HL-60 (cell line): ENCODE measurements around the gene RAX2.

Source experiments
- DNase-seq, 2 experiments: peaks; one replicate each; pipeline ENCODE4 v3.0.0-alpha.2; 2010 to 2020; ENCODE audit warnings: low read depth in 1 of 2, low spot score in 1 of 2
- H3K27ac ChIP-seq: fragments of 250-450 bp; sonication (Bioruptor Pico); replicated peaks from 2 replicates; pipeline ENCODE4 v1.5.1; 2020; ENCODE audit warnings: mild to moderate bottlenecking, moderate library complexity
- H3K27me3 ChIP-seq: fragments of 250-450 bp; sonication (Bioruptor Pico); 2 replicates; pipeline ENCODE4 v1.5.1; 2021; ENCODE audit warnings: mild to moderate bottlenecking, moderate library complexity; ENCODE audit not compliant: insufficient read depth, poor library complexity, severe bottlenecking
- H3K4me3 ChIP-seq: replicated peaks from 2 replicates; pipeline ENCODE4 v1.5.1; 2011; ENCODE audit warnings: mild to moderate bottlenecking, control low read depth, low read length; ENCODE audit not compliant: insufficient read depth
- CTCF ChIP-seq: IDR thresholded peaks from one replicate; pipeline ENCODE4 v1.5.1; 2011; ENCODE audit warnings: low read length, control low read depth, inconsistent platforms; ENCODE audit not compliant: insufficient read depth
- GABPA ChIP-seq: IDR thresholded peaks from 2 replicates; pipeline ENCODE4 v1.6.1; 2012; ENCODE audit warnings: low read depth
- POLR2AphosphoS5 ChIP-seq: IDR thresholded peaks from 2 replicates; pipeline ENCODE4 v1.6.1; 2012; ENCODE audit warnings: low read depth
- SPI1 ChIP-seq: IDR thresholded peaks from 2 replicates; pipeline ENCODE4 v1.6.1; 2012; ENCODE audit warnings: low read depth, mild to moderate bottlenecking, borderline replicate concordance
- TF ChIP-seq, protein P1 (sequence below): IDR thresholded peaks from 2 replicates; pipeline ENCODE4 v1.6.1; 2012; ENCODE audit warnings: low read depth; ENCODE audit not compliant: insufficient replicate concordance

Gene RAX2

DNA sequence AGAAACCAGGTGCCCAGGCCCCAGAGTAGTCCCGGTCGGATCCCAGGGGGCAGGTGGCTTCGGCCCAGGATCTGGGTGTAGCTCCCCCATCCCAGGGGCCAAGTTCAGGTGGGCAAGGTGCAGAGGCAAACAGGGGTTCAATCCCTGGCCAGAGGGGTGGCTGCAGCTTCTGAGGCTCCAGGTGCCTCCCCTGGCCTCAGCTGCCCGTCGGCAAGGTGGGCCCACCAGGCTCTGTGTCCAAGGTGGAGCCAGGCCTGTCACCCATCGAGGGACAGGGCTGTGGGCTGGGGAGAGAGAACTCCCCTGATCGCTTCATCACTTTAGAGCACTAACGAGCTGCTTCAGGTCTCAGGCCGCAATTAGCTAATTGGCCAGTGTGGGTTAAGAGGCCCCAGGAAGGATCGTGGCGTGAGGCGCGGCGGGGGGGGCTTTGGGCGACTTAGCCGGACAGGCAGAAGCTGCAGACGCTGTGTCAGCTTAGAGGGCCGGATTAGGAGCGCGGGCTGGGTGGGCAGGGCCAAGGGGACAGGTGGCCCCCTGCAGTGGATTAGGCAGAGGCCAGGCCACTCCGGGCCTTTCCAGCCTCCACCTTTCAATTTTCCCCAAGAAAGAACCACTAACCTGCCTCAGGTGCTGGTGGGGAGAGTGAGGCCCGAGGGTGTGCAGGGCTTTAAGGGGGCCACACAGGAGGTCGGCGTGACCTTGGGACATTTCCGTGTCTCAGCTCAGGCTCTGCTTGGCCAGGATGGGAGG lies 2.8 kb upstream of the RAX2 start:
- TF ChIP-seq SPI1 (no peak), GABPA (no peak), CTCF (no peak), POLR2AphosphoS5 (no peak)
- TF ChIP-seq, protein P1, sequence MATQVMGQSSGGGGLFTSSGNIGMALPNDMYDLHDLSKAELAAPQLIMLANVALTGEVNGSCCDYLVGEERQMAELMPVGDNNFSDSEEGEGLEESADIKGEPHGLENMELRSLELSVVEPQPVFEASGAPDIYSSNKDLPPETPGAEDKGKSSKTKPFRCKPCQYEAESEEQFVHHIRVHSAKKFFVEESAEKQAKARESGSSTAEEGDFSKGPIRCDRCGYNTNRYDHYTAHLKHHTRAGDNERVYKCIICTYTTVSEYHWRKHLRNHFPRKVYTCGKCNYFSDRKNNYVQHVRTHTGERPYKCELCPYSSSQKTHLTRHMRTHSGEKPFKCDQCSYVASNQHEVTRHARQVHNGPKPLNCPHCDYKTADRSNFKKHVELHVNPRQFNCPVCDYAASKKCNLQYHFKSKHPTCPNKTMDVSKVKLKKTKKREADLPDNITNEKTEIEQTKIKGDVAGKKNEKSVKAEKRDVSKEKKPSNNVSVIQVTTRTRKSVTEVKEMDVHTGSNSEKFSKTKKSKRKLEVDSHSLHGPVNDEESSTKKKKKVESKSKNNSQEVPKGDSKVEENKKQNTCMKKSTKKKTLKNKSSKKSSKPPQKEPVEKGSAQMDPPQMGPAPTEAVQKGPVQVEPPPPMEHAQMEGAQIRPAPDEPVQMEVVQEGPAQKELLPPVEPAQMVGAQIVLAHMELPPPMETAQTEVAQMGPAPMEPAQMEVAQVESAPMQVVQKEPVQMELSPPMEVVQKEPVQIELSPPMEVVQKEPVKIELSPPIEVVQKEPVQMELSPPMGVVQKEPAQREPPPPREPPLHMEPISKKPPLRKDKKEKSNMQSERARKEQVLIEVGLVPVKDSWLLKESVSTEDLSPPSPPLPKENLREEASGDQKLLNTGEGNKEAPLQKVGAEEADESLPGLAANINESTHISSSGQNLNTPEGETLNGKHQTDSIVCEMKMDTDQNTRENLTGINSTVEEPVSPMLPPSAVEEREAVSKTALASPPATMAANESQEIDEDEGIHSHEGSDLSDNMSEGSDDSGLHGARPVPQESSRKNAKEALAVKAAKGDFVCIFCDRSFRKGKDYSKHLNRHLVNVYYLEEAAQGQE = no peak
- DNase-seq = no peak
- H3K27me3 ChIP-seq = no peaks in the 10 kb centered on the region
- no peak overlapping the region for H3K27ac ChIP-seq
- H3K4me3 ChIP-seq = no peak overlapping the region

- Histone ChIP-seq H3K27me3 (no peaks in the 10 kb centered on the region), H3K4me3 (no peak overlapping the region), H3K27ac (no peak overlapping the region)
- no peak for DNase-seq
- TF ChIP-seq SPI1 = no peak
- no peak for TF ChIP-seq CTCF
- TF ChIP-seq POLR2AphosphoS5 = no peak
- TF ChIP-seq, protein P1 = no peak
- TF ChIP-seq GABPA = no peak
These were observed 1.9 kb upstream of the RAX2 start for GRCh38 chr19:3773814-3774515.

DNA sequence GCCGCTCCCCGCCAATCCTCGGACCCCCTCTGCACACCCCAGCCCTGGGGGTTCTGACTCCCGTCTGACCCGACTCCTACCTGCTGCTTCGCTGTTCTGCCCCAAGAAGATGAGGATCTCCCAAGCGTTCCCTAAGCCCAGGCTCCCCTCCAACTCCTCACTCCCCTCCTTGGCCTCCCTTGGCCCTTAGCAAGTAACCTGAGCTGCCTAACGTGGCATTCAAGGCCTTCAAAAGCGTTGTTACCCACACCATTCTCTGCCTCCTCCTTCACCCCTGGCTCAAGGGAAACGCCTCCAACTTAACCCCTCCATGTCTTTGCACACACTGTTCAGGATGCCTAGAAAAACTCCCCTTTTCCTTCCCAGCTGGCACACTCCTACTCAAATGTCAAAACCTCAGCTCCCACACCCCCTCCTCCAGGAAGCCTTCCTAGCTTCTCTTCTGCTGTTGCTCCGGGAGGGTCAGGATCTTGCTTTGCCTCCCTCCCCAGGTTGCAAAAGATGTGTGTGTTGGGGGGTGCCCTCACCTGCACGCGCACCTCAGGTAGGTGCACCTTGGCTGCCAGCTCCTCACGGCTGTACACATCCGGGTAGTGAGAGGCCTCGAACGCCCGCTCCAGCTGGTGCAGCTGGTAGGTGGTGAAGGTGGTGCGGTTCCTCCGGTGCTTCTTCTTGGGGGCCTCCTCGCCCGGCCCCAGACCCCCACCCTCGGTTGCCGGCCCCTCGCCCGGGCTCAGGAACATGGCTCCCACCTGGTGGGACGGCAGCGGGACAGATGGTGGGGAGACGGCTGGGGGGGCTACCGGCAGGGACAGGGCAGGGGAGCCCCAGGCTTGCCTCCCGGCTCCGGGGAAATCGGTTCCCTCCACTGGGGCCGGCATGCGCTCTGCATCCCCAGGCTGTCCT lies 775 bp downstream of the RAX2 start:
- Histone ChIP-seq H3K27ac (no peak overlapping the region), H3K4me3 (no peak overlapping the region), H3K27me3 (no peaks in the 10 kb centered on the region)
- TF ChIP-seq GABPA (no peak), CTCF (no peak), SPI1 (no peak), POLR2AphosphoS5 (no peak)
- TF ChIP-seq, protein P1 = no peak
- no peak for DNase-seq
